ENCODE results near the gene SAMD4B. TPM values are rescaled to one million over a fixed set of nuclear protein-coding genes. Genes with fewer than 3 reads are reported as not detected.

SAMD4B gene
- total and polyA plus RNA-seq, 4 donors = 25.8 to 145 (median 97.7) TPM

DNA sequence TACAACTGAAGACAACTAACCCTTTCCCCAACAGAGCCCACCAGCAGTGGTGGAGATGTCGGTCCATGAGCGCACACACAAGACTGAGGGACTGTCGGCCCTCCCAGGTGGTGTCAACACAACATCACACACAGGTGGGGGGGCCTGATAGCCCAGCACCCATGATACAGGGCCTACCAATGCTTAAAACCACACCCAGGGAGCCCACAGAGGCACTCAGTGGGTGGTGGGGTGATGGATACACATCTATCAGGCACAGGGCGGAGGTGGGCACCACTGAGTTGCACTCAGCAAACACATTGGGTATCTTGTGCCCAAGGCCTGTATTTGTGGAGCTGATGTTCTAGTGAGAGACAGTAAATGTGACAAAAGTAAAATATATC, 57.4 kb downstream of the SAMD4B start:
- DNase-seq (ENCODE audit: low read depth in 4 of 6, low spot score in 6 of 6) = no peak
- peaks cover 6% of the 10 kb centered on the region for H3K27me3 ChIP-seq (ENCODE audit: control insufficient read depth, insufficient read depth, low read length)
- H3K4me3 ChIP-seq (ENCODE audit: low read depth, low read length) = no peak overlapping the region
- no peaks in the 10 kb centered on the region for H3K9me3 ChIP-seq (ENCODE audit: control insufficient read depth, insufficient read depth, low read length)
- WGBS (ENCODE audit: insufficient coverage) = 83% methylated on average over 1 of the region's 4 CpGs
- H3K4me1 ChIP-seq (ENCODE audit: control insufficient read depth, insufficient read depth, low read length) = peaks cover 39% of the 10 kb centered on the region
- H3K36me3 ChIP-seq (ENCODE audit: control insufficient read depth, insufficient read depth, low read length) = peaks cover 47% of the 10 kb centered on the region
- H3K27ac ChIP-seq (ENCODE audit: low read depth, low read length) = no peak overlapping the region

DNA sequence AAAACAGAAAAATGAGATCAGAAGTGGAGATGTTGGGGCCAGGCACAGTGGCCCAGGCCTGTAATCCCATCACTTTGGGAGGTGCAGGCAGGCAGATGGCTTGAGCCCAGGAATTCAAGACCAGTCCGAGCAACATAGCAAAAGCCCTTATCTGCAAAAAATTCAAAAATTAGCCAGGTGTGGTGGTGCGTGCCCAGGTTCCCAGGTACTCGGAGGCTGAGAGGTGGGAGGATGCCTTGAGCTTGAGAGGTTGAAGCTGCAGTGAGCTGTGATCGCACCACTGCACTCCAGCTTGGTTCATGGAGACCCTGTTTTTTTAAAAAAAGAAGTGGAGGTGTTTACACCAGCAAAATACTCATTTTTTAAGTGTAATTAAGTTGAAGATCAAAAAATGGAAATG, 57.8 kb downstream of the SAMD4B start:
- H3K4me1 ChIP-seq (ENCODE audit: control insufficient read depth, insufficient read depth, low read length) = peaks cover 39% of the 10 kb centered on the region
- H3K9me3 ChIP-seq (ENCODE audit: control insufficient read depth, insufficient read depth, low read length) = no peaks in the 10 kb centered on the region
- no peak overlapping the region for H3K27ac ChIP-seq (ENCODE audit: low read depth, low read length)
- 86% methylated on average over 2 of the region's 4 CpGs for WGBS (ENCODE audit: insufficient coverage)
- no peak for DNase-seq (ENCODE audit: low read depth in 4 of 6, low spot score in 6 of 6)
- H3K36me3 ChIP-seq (ENCODE audit: control insufficient read depth, insufficient read depth, low read length) = peaks cover 43% of the 10 kb centered on the region
- no peak overlapping the region for H3K4me3 ChIP-seq (ENCODE audit: low read depth, low read length)
- H3K27me3 ChIP-seq (ENCODE audit: control insufficient read depth, insufficient read depth, low read length) = peaks cover 6% of the 10 kb centered on the region

GRCh38 chr19:39401070-39401548, 58.9 kb downstream of the SAMD4B start:
- peaks cover 34% of the 10 kb centered on the region for H3K36me3 ChIP-seq (ENCODE audit: control insufficient read depth, insufficient read depth, low read length)
- H3K27me3 ChIP-seq (ENCODE audit: control insufficient read depth, insufficient read depth, low read length) = peaks cover 9% of the 10 kb centered on the region
- H3K27ac ChIP-seq (ENCODE audit: low read depth, low read length) = peak overlapping the region; percentile 2
- DNase-seq (ENCODE audit: low read depth in 4 of 6, low spot score in 6 of 6) = no peak
- H3K4me3 ChIP-seq (ENCODE audit: low read depth, low read length) = no peak overlapping the region
- 84% methylated on average over 3 of the region's 4 CpGs for WGBS (ENCODE audit: insufficient coverage)
- peaks cover 43% of the 10 kb centered on the region for H3K4me1 ChIP-seq (ENCODE audit: control insufficient read depth, insufficient read depth, low read length)
- H3K9me3 ChIP-seq (ENCODE audit: control insufficient read depth, insufficient read depth, low read length) = no peaks in the 10 kb centered on the region

DNA sequence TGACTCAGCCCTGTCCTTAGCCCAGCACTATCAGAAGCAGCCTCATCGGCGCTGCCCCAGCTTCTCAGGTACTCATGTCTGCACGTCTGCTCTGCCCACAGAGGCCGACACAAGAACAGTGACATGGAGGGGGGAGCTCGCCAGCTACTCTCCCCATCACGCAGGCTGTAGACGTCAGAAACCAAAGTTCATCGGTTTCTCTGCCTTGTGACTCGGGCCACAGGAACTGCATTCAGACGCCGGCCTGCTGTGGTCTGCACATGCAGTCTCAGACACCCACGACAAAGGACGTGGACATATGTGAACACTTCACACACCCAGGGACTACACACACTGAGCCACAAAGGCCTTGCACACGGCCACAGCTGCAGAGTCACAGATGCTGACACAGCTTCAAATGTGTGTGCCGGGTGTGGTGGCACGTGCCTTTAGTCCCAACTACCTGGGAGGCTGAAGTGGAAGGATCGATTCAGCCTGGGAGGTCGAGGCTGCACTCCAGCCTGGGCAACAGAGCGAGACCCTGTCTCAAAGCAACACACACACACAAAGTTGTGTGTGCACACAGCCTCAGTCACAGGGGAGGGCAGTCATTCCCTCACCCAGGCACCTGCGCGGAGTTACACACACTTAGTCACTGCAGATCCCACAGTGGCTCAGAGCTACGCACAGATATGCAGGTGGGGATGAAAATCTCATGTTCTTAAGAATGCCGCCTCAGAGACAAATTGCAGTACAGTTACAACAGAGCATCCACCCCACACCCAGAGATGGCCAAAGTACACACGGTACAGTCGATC, 59.5 kb downstream of the SAMD4B start:
- no peak for DNase-seq (ENCODE audit: low read depth in 4 of 6, low spot score in 6 of 6)
- Histone ChIP-seq H3K27ac (ENCODE audit: low read depth, low read length) (peak overlapping the region; percentile 90), H3K4me3 (ENCODE audit: low read depth, low read length) (peak overlapping the region; percentile 39), H3K36me3 (ENCODE audit: control insufficient read depth, insufficient read depth, low read length) (peaks cover 31% of the 10 kb centered on the region), H3K27me3 (ENCODE audit: control insufficient read depth, insufficient read depth, low read length) (peaks cover 12% of the 10 kb centered on the region), H3K9me3 (ENCODE audit: control insufficient read depth, insufficient read depth, low read length) (no peaks in the 10 kb centered on the region), H3K4me1 (ENCODE audit: control insufficient read depth, insufficient read depth, low read length) (peaks cover 47% of the 10 kb centered on the region)
- WGBS (ENCODE audit: insufficient coverage) = 68% methylated on average over 22 of the region's 25 CpGs

DNA sequence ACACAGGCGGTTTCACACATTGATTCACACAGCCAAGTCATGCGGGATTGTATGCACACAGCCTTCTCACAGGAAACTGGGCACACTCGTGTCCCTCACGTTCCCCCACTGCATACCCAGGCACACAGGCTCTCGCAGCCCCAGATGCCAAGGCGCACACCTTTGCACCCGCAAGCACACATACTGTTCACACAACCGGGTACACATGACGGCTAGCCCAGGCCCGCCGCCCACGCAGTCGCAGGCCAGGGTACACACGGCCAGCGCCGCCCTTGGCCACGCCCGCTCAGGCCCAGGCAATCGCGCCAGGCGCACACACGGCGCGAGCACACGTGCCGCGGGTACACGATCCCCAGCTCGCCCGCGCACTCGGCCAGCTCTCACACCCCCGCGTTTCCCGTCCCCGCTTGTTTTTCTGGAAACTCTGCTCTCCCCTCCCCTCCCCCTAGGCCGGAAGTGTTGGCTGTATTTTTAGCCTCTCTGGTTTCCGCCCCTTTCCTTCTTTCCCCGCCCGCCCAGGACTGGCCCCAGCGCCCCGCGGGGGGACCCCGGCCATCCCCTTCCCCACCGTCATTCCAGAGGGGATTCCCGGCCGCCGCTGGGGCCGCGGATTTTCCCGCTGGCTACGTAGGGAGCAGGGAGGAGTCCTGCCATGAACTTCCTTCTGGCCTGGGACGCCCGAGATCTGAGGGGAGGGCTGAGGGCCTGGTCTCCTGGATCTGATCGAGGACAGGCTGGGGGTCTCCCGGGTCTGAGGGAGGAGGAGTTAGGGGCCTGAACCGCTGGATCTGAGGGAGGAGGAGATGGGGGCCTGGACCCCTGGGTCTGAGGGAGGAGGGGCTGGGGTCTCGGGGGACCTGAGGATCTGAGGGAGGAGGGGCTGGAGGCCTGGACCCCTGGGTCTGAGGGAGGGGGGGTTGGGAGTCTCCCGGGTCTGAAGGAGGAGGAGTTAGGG, 60.4 kb downstream of the SAMD4B start:
- WGBS (ENCODE audit: insufficient coverage) = 1% methylated on average over 55 of the region's 59 CpGs
- no peaks in the 10 kb centered on the region for H3K9me3 ChIP-seq (ENCODE audit: control insufficient read depth, insufficient read depth, low read length)
- peak overlapping the region; percentile 39 for H3K4me3 ChIP-seq (ENCODE audit: low read depth, low read length)
- H3K4me1 ChIP-seq (ENCODE audit: control insufficient read depth, insufficient read depth, low read length) = peaks cover 50% of the 10 kb centered on the region
- DNase-seq (ENCODE audit: low read depth in 4 of 6, low spot score in 6 of 6) = peak in 3 of 6 donors; percentile 45 to 90 (median 80)
- H3K27ac ChIP-seq (ENCODE audit: low read depth, low read length) = peak overlapping the region; percentile 90
- H3K36me3 ChIP-seq (ENCODE audit: control insufficient read depth, insufficient read depth, low read length) = peaks cover 23% of the 10 kb centered on the region
- peaks cover 21% of the 10 kb centered on the region for H3K27me3 ChIP-seq (ENCODE audit: control insufficient read depth, insufficient read depth, low read length)

DNA sequence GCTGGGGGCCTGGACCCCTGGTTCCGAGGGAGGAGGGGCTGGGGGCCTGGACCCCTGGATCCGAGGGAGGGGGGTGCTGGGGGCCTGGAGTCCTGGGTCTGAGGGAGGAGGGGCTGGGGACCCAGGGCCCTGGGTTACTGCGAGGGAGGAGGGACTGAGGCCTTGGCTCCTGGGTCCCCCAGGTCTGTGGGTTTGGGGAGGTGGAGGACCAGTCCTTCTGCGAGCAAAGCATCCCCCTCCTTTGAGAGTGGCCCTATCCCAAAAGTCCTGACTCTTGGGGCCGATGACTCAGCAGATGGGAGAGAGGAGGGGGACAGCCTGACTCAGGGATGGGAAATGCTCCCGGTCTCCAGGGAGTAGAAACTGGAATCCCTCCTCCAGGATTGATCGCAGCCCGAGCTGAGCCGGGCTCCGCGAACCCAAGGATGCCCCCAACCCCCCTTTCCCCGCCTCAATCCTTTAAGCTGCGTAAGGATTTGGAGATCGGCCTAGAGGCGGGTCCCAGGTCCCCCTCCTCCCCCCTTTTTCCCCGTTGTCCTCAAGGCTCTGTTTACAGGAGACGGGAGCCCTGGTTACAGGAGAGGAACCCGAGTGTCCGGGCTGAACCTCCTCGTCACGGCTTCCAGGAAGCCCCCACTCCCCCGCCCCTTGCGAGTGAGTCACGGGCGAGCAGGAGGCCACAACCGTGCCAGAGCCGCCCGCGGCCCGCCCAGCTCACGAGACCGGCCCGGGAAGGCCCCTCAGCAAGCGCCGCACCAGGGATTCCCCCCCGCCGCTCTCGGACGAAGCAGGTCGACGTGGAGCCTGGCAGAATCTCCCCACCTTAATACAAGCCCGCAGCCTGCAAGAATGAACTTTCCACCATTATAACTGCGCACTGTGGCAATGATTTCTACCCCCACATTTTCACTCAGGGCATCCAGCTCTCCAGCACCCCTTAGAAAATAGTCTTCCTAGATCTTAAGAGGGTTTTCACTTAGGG, 61.4 kb downstream of the SAMD4B start:
- Histone ChIP-seq H3K36me3 (ENCODE audit: control insufficient read depth, insufficient read depth, low read length) (peaks cover 22% of the 10 kb centered on the region), H3K4me1 (ENCODE audit: control insufficient read depth, insufficient read depth, low read length) (peaks cover 54% of the 10 kb centered on the region), H3K27ac (ENCODE audit: low read depth, low read length) (peak overlapping the region; percentile 90), H3K4me3 (ENCODE audit: low read depth, low read length) (peak overlapping the region; percentile 39), H3K27me3 (ENCODE audit: control insufficient read depth, insufficient read depth, low read length) (peaks cover 31% of the 10 kb centered on the region), H3K9me3 (ENCODE audit: control insufficient read depth, insufficient read depth, low read length) (no peaks in the 10 kb centered on the region)
- 5% methylated on average over 42 of the region's 43 CpGs for WGBS (ENCODE audit: insufficient coverage)
- DNase-seq (ENCODE audit: low read depth in 4 of 6, low spot score in 6 of 6) = peak in 5 of 6 donors; percentile 50 to 94 (median 70)

GRCh38 chr19:39405261-39405957, 63.2 kb downstream of the SAMD4B start:
- H3K9me3 ChIP-seq (ENCODE audit: control insufficient read depth, insufficient read depth, low read length) = no peaks in the 10 kb centered on the region
- no peak for DNase-seq (ENCODE audit: low read depth in 4 of 6, low spot score in 6 of 6)
- no peak overlapping the region for H3K4me3 ChIP-seq (ENCODE audit: low read depth, low read length)
- peaks cover 10% of the 10 kb centered on the region for H3K36me3 ChIP-seq (ENCODE audit: control insufficient read depth, insufficient read depth, low read length)
- H3K4me1 ChIP-seq (ENCODE audit: control insufficient read depth, insufficient read depth, low read length) = peaks cover 67% of the 10 kb centered on the region
- peaks cover 45% of the 10 kb centered on the region for H3K27me3 ChIP-seq (ENCODE audit: control insufficient read depth, insufficient read depth, low read length)
- peak overlapping the region; percentile 81 for H3K27ac ChIP-seq (ENCODE audit: low read depth, low read length)
- WGBS (ENCODE audit: insufficient coverage) = 92% methylated on average over 12 of the region's 17 CpGs

GRCh38 chr19:39405958-39406655, 63.9 kb downstream of the SAMD4B start:
- Histone ChIP-seq H3K4me1 (ENCODE audit: control insufficient read depth, insufficient read depth, low read length) (peaks cover 74% of the 10 kb centered on the region), H3K36me3 (ENCODE audit: control insufficient read depth, insufficient read depth, low read length) (peaks cover 10% of the 10 kb centered on the region), H3K9me3 (ENCODE audit: control insufficient read depth, insufficient read depth, low read length) (no peaks in the 10 kb centered on the region), H3K27ac (ENCODE audit: low read depth, low read length) (peak overlapping the region; percentile 81), H3K27me3 (ENCODE audit: control insufficient read depth, insufficient read depth, low read length) (peaks cover 48% of the 10 kb centered on the region), H3K4me3 (ENCODE audit: low read depth, low read length) (peak overlapping the region; percentile 92)
- 10% methylated on average over 17 of the region's 22 CpGs for WGBS (ENCODE audit: insufficient coverage)
- no peak for DNase-seq (ENCODE audit: low read depth in 4 of 6, low spot score in 6 of 6)

All from spinal cord (tissue), 10 donors.